Measurements from ENCODE around the gene CD27.

DNA sequence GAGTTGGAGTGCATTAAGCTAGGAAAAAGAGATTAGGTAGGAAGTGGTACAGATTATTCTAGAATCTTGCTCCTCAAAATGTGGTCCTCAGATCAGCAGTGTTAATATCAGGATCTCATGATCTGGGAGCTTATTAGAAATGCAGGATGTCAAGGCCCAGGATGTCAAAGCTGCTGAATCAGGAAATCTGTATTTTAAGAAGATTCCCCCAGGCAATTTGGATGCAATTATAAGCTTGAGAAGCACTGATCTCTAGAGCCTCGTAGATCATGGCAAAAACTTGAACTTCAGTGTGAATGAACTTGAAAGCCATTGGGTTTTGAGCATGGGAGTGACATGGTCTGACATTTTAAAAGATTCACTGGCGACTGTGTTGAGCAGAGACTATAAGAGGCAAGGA is 55.7 kb downstream of the CD27 start:
- TF ChIP-seq POLR2A (IDR thresholded peaks at IDR 0.05; ENCODE audit: low read depth, low read length): no peak
- no peak for TF ChIP-seq TAF1 (IDR thresholded peaks at IDR 0.05; ENCODE audit: borderline replicate concordance, low read depth, low read length)
- no peak for TF ChIP-seq POLR2AphosphoS5 (IDR thresholded peaks at IDR 0.05; ENCODE audit: low read depth, low read length)
